Glutamatergic neuron (in vitro differentiated cells): ENCODE measurements around the gene CCDC106. TPM values are rescaled to one million over a fixed set of nuclear protein-coding genes. Genes with fewer than 3 reads are reported as not detected.

ENCODE experiments used
- DNase-seq: peaks from one replicate; pipeline ENCODE4 v3.0.0; 2022
- H3K27ac Mint-ChIP-seq: one replicate; pipeline ENCODE4 v1.8.0; 2020; ENCODE audit warnings: mild to moderate bottlenecking, mixed read lengths, inconsistent platforms; ENCODE audit not compliant: unreplicated experiment
- H3K27me3 Mint-ChIP-seq: one replicate; pipeline ENCODE4 v1.8.0; 2020; ENCODE audit warnings: mild to moderate bottlenecking, moderate library complexity, mixed read lengths, inconsistent platforms; ENCODE audit not compliant: unreplicated experiment
- H3K36me3 Mint-ChIP-seq: one replicate; pipeline ENCODE4 v1.8.0; 2020; ENCODE audit warnings: mild to moderate bottlenecking, mixed read lengths, inconsistent platforms; ENCODE audit not compliant: unreplicated experiment
- H3K4me1 Mint-ChIP-seq: one replicate; pipeline ENCODE4 v1.8.0; 2020; ENCODE audit warnings: mild to moderate bottlenecking, low read depth, mixed read lengths, inconsistent platforms; ENCODE audit not compliant: unreplicated experiment
- H3K4me3 Mint-ChIP-seq: one replicate; pipeline ENCODE4 v1.8.0; 2020; ENCODE audit warnings: mild to moderate bottlenecking, mixed read lengths, inconsistent platforms; ENCODE audit not compliant: unreplicated experiment
- H3K9me3 Mint-ChIP-seq: one replicate; pipeline ENCODE4 v1.8.0; 2020; ENCODE audit warnings: mild to moderate bottlenecking, moderate library complexity, mixed read lengths, inconsistent platforms; ENCODE audit not compliant: unreplicated experiment
- total RNA-seq: library from RNA; stranded (reverse); fragmentation: NEBNext Ultra II Directional; extraction: Animal tissue kit (Norgen Biotek cat#: 25700); gene quantifications from one replicate; pipeline ENCODE4 v1.2.1, GENCODE V29; 2021; ENCODE audit not compliant: unreplicated experiment
- TF ChIP-seq, protein P1 (sequence below): fragments of 200-600 bp; sonication (generic); IDR thresholded peaks from one replicate; pipeline ENCODE4 v1.5.0; 2021; ENCODE audit not compliant: partially characterized antibody, unreplicated experiment

Gene CCDC106
- total RNA-seq, 1 donor from 2014 or later, result 32.1 TPM

DNA sequence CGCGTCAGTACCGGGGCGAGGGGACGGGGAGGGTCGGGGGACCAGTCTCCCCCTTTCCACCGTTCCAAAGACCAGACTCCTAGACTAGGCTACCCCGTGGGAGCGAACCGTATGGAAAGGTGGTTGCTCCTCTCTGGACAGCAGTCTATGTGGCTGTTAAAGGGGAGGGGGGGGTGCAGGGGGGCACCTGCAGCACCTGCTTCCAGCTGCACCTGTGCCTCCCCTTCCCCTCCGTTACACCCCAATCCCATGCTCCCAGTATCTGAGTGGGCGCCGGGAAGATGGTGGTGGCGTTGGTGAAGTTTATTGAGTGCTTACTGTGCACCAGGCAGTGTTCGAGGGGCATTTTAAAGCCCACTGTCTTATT, 47.4 kb upstream of the CCDC106 start:
- peak overlapping the region; percentile 63 for H3K27ac Mint-ChIP-seq
- H3K36me3 Mint-ChIP-seq, result peaks cover 17% of the 10 kb centered on the region
- peaks cover 8% of the 10 kb centered on the region for H3K4me1 Mint-ChIP-seq
- peaks cover 19% of the 10 kb centered on the region for H3K9me3 Mint-ChIP-seq
- DNase-seq, result no peak
- H3K4me3 Mint-ChIP-seq, result peak overlapping the region; percentile 74
- H3K27me3 Mint-ChIP-seq, result peaks cover 11% of the 10 kb centered on the region
- TF ChIP-seq, protein P1, sequence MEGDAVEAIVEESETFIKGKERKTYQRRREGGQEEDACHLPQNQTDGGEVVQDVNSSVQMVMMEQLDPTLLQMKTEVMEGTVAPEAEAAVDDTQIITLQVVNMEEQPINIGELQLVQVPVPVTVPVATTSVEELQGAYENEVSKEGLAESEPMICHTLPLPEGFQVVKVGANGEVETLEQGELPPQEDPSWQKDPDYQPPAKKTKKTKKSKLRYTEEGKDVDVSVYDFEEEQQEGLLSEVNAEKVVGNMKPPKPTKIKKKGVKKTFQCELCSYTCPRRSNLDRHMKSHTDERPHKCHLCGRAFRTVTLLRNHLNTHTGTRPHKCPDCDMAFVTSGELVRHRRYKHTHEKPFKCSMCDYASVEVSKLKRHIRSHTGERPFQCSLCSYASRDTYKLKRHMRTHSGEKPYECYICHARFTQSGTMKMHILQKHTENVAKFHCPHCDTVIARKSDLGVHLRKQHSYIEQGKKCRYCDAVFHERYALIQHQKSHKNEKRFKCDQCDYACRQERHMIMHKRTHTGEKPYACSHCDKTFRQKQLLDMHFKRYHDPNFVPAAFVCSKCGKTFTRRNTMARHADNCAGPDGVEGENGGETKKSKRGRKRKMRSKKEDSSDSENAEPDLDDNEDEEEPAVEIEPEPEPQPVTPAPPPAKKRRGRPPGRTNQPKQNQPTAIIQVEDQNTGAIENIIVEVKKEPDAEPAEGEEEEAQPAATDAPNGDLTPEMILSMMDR, result no peak

DNA sequence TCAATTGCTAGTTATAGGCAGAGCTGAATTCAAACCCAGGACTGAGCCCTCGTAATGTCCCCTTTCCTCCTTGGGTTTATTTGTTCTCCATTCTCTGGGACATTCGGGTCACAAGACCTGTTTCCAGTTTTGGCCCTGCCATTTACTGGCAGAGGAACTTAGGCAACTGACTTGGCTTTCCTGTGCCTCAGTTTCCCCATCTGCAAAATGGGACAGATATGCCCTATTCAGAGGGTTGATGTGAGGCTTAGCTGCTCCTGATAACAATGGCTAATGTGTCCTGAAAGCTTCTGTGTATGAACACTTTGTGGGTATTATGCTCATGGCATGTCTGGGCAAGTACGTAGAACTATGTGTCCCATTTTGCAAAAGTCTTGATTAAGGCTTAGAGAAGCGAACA, 46.9 kb upstream of the CCDC106 start:
- Mint-ChIP-seq H3K9me3 (peaks cover 21% of the 10 kb centered on the region), H3K4me1 (peaks cover 10% of the 10 kb centered on the region), H3K27ac (peak overlapping the region; percentile 63), H3K36me3 (peaks cover 14% of the 10 kb centered on the region), H3K4me3 (peak overlapping the region; percentile 74), H3K27me3 (peaks cover 13% of the 10 kb centered on the region)
- TF ChIP-seq, protein P1, result no peak
- no peak for DNase-seq

DNA sequence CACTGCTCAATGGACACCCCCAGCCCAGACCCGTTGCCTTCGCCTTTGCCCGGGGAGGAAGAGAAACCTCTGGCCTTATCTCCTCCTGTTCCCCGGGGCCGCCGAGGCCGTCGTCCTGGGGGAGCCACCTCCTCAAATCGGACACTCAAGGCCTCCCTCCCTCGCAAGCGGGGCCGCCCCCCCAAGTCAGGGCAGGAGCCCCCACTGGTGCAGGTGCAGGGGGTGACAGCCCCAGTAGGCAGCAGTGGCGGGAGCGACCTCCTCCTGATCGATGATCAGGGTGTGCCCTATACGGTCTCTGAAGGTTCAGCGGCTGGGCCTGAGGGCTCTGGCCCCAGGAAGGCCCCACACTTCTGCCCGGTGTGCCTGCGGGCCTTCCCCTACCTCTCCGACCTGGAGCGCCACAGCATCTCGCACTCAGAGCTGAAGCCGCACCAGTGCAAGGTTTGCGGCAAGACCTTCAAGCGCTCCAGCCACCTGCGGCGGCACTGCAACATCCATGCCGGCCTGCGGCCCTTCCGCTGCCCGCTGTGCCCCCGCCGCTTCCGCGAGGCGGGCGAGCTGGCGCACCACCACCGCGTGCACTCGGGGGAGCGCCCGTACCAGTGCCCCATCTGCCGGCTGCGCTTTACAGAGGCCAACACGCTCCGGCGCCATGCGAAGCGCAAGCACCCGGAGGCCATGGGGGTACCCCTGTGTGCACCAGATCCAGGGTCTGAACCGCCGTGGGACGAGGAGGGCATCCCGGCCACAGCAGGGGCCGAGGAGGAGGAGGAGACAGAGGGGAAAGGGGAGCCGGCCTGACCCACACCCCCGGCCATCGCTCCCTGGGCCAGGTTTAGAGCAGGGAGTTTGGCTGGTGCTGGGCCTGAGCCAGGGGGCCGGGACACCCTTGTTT, 45.7 kb upstream of the CCDC106 start:
- TF ChIP-seq, protein P1, result no peak
- peaks cover 16% of the 10 kb centered on the region for H3K27me3 Mint-ChIP-seq
- peak overlapping the region; percentile 27 for H3K4me3 Mint-ChIP-seq
- H3K27ac Mint-ChIP-seq, result no peak overlapping the region
- H3K36me3 Mint-ChIP-seq, result peaks cover 5% of the 10 kb centered on the region
- peaks cover 18% of the 10 kb centered on the region for H3K4me1 Mint-ChIP-seq
- H3K9me3 Mint-ChIP-seq, result peaks cover 21% of the 10 kb centered on the region
- DNase-seq, result no peak

DNA sequence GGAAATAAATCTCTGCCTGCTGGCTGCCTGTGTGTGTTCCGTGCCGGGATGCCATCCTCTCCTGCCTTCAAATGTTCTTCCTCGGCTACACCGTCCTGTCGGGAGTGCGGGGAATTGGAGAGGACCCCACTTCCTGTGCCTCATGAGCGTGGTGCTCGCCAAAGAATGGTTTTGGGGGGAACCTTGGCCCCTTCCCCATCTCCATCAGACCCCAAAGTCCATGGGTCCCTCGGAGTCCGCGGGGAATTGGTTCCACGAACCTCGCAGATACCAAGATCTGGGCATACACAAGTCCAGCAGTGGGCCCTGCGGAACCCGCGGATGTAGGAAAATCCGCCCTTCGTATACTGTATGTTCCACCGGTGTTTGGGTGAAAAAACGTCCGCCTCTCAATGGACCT, 44.9 kb upstream of the CCDC106 start:
- Mint-ChIP-seq H3K36me3 (peaks cover 5% of the 10 kb centered on the region), H3K4me3 (peak overlapping the region; percentile 79), H3K4me1 (peaks cover 18% of the 10 kb centered on the region), H3K27ac (no peak overlapping the region), H3K9me3 (peaks cover 21% of the 10 kb centered on the region), H3K27me3 (peaks cover 20% of the 10 kb centered on the region)
- DNase-seq, result no peak
- TF ChIP-seq, protein P1, result no peak
